CD4-positive, alpha-beta T cell treated with Interleukin-10 for 1 hour (primary cell): ENCODE measurements around the gene CDH7.

Experiments used
- DNase-seq: peaks from one replicate; pipeline ENCODE4 v3.0.0-alpha.2; 2020

Gene CDH7

GRCh38 chr18:65750389-65751154 is at the start of gene CDH7:
Gene CDH7 (plus strand): TSS chr18:65751012. CDS start chr18:65762843, 11,831 bp downstream.
- DNase-seq: no peak

- DNase-seq: no peak
These were observed 46.8 kb upstream of the CDH7 start for GRCh38 chr18:65704046-65704445.

GRCh38 chr18:65706646-65707045 is 44.2 kb upstream of the CDH7 start:
- DNase-seq: no peak

GRCh38 chr18:65711493-65711892 is 39.3 kb upstream of the CDH7 start:
- no peak for DNase-seq

GRCh38 chr18:65721619-65722018 is 29.2 kb upstream of the CDH7 start:
- no peak for DNase-seq

- DNase-seq: no peak
These were observed 25.4 kb upstream of the CDH7 start for GRCh38 chr18:65725251-65726050.

GRCh38 chr18:65735155-65735554 is 15.7 kb upstream of the CDH7 start:
- DNase-seq: no peak

- DNase-seq: no peak
These were observed 13.3 kb upstream of the CDH7 start for GRCh38 chr18:65737471-65737955.

GRCh38 chr18:65746936-65747335 is 3.9 kb upstream of the CDH7 start:
- no peak for DNase-seq

GRCh38 chr18:65748321-65748720 is 2.5 kb upstream of the CDH7 start:
- DNase-seq: no peak

- no peak for DNase-seq
These were observed 971 bp upstream of the CDH7 start for GRCh38 chr18:65749841-65750240.

GRCh38 chr18:65751155-65752085 is 608 bp downstream of the CDH7 start:
- no peak for DNase-seq

- no peak for DNase-seq
These were observed 2.0 kb downstream of the CDH7 start for GRCh38 chr18:65752625-65753325.

GRCh38 chr18:65753520-65753919 is 2.7 kb downstream of the CDH7 start:
- no peak for DNase-seq

GRCh38 chr18:65754121-65754520 is 3.3 kb downstream of the CDH7 start:
- DNase-seq: no peak

GRCh38 chr18:65755616-65756015 is 4.8 kb downstream of the CDH7 start:
- no peak for DNase-seq

GRCh38 chr18:65760457-65760856 is 9.6 kb downstream of the CDH7 start:
- no peak for DNase-seq

GRCh38 chr18:65761636-65762295 is 11.0 kb downstream of the CDH7 start:
- DNase-seq: no peak

GRCh38 chr18:65762556-65762955 is 11.7 kb downstream of the CDH7 start:
- DNase-seq: no peak

GRCh38 chr18:65767406-65767805 is 16.6 kb downstream of the CDH7 start:
- DNase-seq: no peak

GRCh38 chr18:65768120-65768778 is 17.4 kb downstream of the CDH7 start:
- no peak for DNase-seq
